Activated naive CD8-positive, alpha-beta T cell treated with anti-CD3 and anti-CD28 coated beads, Interleukin-2, amount 50 U/mL, for 16 hours (primary cell): ENCODE data around the gene CCDC192.

Source experiments
- DNase-seq: peaks from one replicate; pipeline ENCODE4 v3.0.0-alpha.2; 2020; ENCODE audit warnings: low read depth, low spot score

Gene CCDC192

DNA sequence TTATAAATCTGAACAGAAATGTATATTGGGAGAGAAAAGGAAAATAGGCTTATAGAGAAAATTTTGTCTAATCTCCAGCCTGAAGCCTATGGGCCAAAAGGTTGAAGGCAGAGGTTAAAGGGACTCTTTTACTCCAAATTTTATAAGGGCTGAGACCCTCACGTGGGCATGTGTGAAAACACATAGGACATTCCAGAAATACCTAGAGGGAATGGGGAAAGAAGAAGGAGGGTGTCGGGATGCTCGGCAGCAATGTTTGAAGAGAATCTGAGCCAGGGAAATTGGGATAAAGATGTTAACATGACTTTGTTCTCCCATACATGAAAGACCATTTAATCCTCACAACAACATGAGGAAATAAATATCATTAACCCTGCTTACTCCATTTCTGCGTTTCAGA, 278.3 kb downstream of the CCDC192 start:
- DNase-seq: no peak

DNA sequence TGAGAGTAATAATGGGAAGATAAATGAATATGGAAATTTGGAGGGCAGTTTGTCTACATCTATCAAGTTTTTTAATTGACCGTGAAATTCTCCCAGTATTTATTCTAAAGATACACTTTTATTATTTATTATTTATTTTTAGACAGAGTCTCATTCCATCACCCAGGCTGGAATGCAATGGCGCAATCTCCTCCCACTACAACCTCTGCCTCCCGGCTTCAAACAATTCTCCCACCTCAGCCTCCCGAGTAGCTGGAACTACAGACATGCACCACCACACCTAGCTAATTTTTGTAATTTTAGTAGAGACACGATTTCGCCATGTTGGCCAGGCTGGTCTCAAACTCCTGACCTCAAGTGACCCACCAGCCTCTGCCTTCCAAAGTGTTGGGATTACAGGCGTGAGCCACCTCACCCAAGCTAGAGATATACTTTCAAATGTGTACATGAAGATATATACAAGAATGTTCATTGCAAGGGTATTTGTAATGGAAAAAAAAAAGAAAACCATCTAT, 282.7 kb downstream of the CCDC192 start:
- DNase-seq: no peak

DNA sequence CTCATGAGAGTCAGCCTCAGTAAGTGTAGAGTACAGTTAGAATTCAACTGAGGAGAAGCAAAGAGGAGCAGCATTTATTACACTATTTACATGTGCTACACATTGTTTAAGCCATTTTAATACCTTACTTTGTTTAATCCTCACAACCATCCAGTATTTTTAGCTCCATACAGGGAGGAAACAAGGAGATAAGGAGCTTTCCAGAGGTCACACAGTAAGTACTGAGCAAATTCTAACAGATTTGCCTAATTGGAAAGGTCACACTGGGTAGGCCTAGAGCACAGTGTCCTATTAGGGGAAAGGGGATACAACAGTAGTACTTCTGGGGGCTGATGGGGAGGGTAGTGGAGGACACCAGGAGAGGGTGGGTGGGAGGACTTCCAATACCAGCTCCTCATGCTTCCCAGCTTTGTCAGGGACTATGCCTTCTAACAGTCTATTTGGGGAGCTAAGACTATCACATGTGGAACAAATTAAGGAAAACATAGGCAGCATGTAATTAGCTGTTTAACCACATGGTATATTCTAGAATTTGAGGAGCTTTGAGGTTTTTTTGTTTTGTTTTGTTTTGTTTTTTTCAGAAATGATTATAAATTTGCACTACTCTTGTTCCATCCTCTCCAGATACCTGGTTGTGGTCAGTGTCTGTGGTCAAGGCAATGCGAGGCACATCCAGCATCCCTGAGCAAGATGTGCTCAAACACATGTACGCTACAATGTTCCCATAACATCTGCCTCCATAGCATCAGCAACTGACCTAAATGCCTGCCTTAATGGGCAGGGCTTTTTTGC, 284.4 kb downstream of the CCDC192 start:
- no peak for DNase-seq

DNA sequence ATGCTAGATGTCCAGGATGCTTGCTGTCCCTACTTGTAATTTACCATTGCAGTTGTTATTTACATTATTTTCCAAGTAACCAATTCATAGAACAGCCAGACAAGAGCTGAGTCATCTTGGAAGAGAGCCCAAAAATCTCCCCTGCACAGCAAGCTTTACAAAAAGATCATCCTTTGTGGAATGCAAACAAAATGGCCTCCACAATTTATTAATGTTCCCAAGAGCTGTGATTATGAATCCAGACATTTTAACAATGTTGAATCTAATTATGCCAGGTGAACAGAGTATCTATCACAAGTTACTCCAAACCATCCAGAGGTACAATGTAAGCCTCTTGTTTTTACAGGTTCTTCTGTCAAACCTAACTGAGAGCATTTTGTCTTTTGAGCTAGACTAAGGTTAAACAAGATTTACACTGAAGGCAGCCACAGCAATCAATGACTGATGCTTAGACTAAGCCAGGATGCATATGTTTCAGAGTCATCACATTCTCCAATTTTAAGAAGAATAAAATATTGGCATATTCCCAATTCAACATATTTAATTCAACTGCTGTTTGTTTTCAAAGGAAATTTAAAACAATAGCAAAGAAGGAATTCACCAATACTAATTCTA, 285.1 kb downstream of the CCDC192 start:
- DNase-seq: no peak
